K562 (cell line): ENCODE data around the gene RNF115. TPM values are rescaled to one million over a fixed set of nuclear protein-coding genes. Genes with fewer than 3 reads are reported as not detected.

Experiments used
- CTCF ChIP-seq, 3 experiments: IDR thresholded peaks in 2 of 3; conservative IDR thresholded peaks in 1 of 3; 2 replicates each; pipeline ENCODE4 v1.5.1; 2011 to 2012; ENCODE audit warnings: low read length in 3 of 3, mild to moderate bottlenecking in 3 of 3, control low read depth in 2 of 3, improper control_type of control experiment in 1 of 3, inconsistent platforms in 1 of 3, low read depth in 1 of 3, mixed read lengths in 1 of 3, moderate library complexity in 1 of 3; ENCODE audit not compliant: insufficient read depth in 2 of 3
- ETV5 ChIP-seq: sonication (generic); formaldehyde crosslinking; IDR thresholded peaks from 2 replicates; pipeline ENCODE4 v1.4.0; 2020; ENCODE audit warnings: low read depth, mild to moderate bottlenecking, missing genetic modification reagents
- NKRF ChIP-seq: fragments of 450-650 bp; IDR thresholded peaks from 2 replicates; pipeline ENCODE4 v1.6.1; 2016; ENCODE audit warnings: borderline replicate concordance
- TFAP4 ChIP-seq: sonication (generic); formaldehyde crosslinking; IDR thresholded peaks from 2 replicates; pipeline ENCODE4 v1.8.0; 2022; ENCODE audit warnings: missing genetic modification reagents, mild to moderate bottlenecking, moderate library complexity, borderline replicate concordance
- TOE1 ChIP-seq, 2 experiments: fragments of 450-650 bp in 1 of 2; sonication (generic) in 1 of 2; formaldehyde crosslinking in 1 of 2; IDR thresholded peaks; 2 replicates each; pipeline versions ENCODE4 v1.7.1 to v1.8.0; 2016 to 2022; ENCODE audit warnings: borderline replicate concordance in 2 of 2, mild to moderate bottlenecking in 2 of 2, antibody characterized with exemption in 1 of 2, inconsistent platforms in 1 of 2, low read depth in 1 of 2, missing genetic modification reagents in 1 of 2, moderate library complexity in 1 of 2
- YY1 ChIP-seq, 3 experiments: IDR thresholded peaks; 2 replicates each; pipeline ENCODE4 v1.6.1; 2011; ENCODE audit warnings: low read length in 2 of 3, mild to moderate bottlenecking in 2 of 3, moderate library complexity in 2 of 3, borderline replicate concordance in 1 of 3, control low read depth in 1 of 3, low read depth in 1 of 3; ENCODE audit not compliant: insufficient read depth in 3 of 3, insufficient replicate concordance in 2 of 3, control insufficient read depth in 1 of 3, insufficient read length in 1 of 3; ENCODE audit errors: extremely low read depth in 1 of 3
- ZBTB33 ChIP-seq: sonication (generic); formaldehyde crosslinking; IDR thresholded peaks from 2 replicates; pipeline ENCODE4 v1.8.1; 2023; ENCODE audit warnings: mild to moderate bottlenecking, missing genetic modification reagents
- ZNF217 ChIP-seq: sonication (generic); formaldehyde crosslinking; IDR thresholded peaks from 2 replicates; pipeline ENCODE4 v1.8.0; 2022; ENCODE audit warnings: mild to moderate bottlenecking, missing genetic modification reagents
- polyA plus RNA-seq, 8 experiments: library from polyadenylated mRNA; depleted of rRNA in 4 of 8; stranded (reverse) in 5 of 8; unstranded in 3 of 8; fragments of >200 nt; fragmentation: Nextera tagmentation in 2 of 8; fragmentation: Illumina TruSeq in 1 of 8; extraction: Ambion mirVana in 2 of 8; extraction: Trizol in 1 of 8; gene quantifications; 2 replicates each; pipeline versions ENCODE4 v1.2.1 to v1.2.3, GENCODE V29; 2011 to 2014; ENCODE audit warnings: inconsistent platforms in 1 of 8, missing spikeins in 1 of 8
- total RNA-seq, 7 experiments: library from RNA; depleted of rRNA in 6 of 7; stranded (reverse); fragments of >200 nt in 6 of 7; fragmentation: Illumina TruSeq in 2 of 7; extraction: Trizol in 2 of 7; gene quantifications; 2 replicates each; pipeline versions ENCODE4 v1.2.1 to v1.2.3, GENCODE V29; 2011 to 2021; ENCODE audit warnings: low replicate concordance in 1 of 7
- TF ChIP-seq, protein P1 (sequence below): fragments of 450-650 bp; formaldehyde crosslinking; IDR thresholded peaks from 2 replicates; pipeline ENCODE4 v1.4.0; 2020; ENCODE audit warnings: mild to moderate bottlenecking, moderate library complexity
- TF ChIP-seq, protein P2 (sequence below): fragments of 450-650 bp; IDR thresholded peaks from 2 replicates; pipeline ENCODE4 v1.6.1; 2017; ENCODE audit warnings: antibody characterized with exemption, mild to moderate bottlenecking

Gene RNF115
- total and polyA plus RNA-seq, 9 of the 15 experiments (the other 6 are each of a cell fraction or from before 2014, with no cell fraction given) = 1.9 to 14.3 (median 9.5) TPM

GRCh38 chr1:145845514-145846161, 21.7 kb upstream of the RNF115 start, which contains the start of gene NUDT17 (continued):
- peak; percentile 45; the same call in 1 of the 2 replicates for TF ChIP-seq NKRF
- TF ChIP-seq YY1 (IDR thresholded peaks at IDR 0.05; ENCODE audit: borderline replicate concordance in 1 of 3, control insufficient read depth in 1 of 3, extremely low read depth in 1 of 3, insufficient read depth in 3 of 3, insufficient read length in 1 of 3, insufficient replicate concordance in 2 of 3, low read depth in 1 of 3, low read length in 2 of 3) = peak; percentile 42 to 85 (median 81)
- TF ChIP-seq, protein P1, sequence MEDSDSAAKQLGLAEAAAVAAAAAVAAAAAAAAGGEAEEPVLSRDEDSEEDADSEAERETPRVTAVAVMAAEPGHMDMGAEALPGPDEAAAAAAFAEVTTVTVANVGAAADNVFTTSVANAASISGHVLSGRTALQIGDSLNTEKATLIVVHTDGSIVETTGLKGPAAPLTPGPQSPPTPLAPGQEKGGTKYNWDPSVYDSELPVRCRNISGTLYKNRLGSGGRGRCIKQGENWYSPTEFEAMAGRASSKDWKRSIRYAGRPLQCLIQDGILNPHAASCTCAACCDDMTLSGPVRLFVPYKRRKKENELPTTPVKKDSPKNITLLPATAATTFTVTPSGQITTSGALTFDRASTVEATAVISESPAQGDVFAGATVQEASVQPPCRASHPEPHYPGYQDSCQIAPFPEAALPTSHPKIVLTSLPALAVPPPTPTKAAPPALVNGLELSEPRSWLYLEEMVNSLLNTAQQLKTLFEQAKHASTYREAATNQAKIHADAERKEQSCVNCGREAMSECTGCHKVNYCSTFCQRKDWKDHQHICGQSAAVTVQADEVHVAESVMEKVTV = peak; percentile 70
- TF ChIP-seq ETV5 (CRISPR knock-in tag) = peak; percentile 59
- peak; percentile 50; the same call in 1 of the 2 replicates for TF ChIP-seq TOE1 (IDR thresholded peaks at IDR 0.05; ENCODE audit: borderline replicate concordance)
- TF ChIP-seq TOE1 (CRISPR knock-in tag; IDR thresholded peaks at IDR 0.05; ENCODE audit: borderline replicate concordance, low read depth) = no peak
- TF ChIP-seq CTCF (IDR thresholded peaks at IDR 0.05 in 2 of 3, conservative IDR thresholded peaks at IDR 0.05 in 1 of 3; ENCODE audit: insufficient read depth in 2 of 3, low read depth in 1 of 3, low read length in 3 of 3) = peak; percentile 85 to 96 (median 92)
- TF ChIP-seq, protein P2, sequence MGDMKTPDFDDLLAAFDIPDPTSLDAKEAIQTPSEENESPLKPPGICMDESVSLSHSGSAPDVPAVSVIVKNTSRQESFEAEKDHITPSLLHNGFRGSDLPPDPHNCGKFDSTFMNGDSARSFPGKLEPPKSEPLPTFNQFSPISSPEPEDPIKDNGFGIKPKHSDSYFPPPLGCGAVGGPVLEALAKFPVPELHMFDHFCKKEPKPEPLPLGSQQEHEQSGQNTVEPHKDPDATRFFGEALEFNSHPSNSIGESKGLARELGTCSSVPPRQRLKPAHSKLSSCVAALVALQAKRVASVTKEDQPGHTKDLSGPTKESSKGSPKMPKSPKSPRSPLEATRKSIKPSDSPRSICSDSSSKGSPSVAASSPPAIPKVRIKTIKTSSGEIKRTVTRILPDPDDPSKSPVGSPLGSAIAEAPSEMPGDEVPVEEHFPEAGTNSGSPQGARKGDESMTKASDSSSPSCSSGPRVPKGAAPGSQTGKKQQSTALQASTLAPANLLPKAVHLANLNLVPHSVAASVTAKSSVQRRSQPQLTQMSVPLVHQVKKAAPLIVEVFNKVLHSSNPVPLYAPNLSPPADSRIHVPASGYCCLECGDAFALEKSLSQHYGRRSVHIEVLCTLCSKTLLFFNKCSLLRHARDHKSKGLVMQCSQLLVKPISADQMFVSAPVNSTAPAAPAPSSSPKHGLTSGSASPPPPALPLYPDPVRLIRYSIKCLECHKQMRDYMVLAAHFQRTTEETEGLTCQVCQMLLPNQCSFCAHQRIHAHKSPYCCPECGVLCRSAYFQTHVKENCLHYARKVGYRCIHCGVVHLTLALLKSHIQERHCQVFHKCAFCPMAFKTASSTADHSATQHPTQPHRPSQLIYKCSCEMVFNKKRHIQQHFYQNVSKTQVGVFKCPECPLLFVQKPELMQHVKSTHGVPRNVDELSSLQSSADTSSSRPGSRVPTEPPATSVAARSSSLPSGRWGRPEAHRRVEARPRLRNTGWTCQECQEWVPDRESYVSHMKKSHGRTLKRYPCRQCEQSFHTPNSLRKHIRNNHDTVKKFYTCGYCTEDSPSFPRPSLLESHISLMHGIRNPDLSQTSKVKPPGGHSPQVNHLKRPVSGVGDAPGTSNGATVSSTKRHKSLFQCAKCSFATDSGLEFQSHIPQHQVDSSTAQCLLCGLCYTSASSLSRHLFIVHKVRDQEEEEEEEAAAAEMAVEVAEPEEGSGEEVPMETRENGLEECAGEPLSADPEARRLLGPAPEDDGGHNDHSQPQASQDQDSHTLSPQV = peak; percentile 61; the same call in 1 of the 2 replicates
- TF ChIP-seq ZBTB33 (CRISPR knock-in tag) = peak; percentile 45; the same call in 1 of the 2 replicates
- peak; percentile 92 for TF ChIP-seq TFAP4 (CRISPR knock-in tag)
- no peak for TF ChIP-seq ZNF217 (CRISPR knock-in tag)
